B cell (primary cell): ENCODE data around the gene NAT14. TPM values are rescaled to one million over a fixed set of nuclear protein-coding genes. Genes with fewer than 3 reads are reported as not detected.

Source experiments
- ATAC-seq: fragments of 200-7000 bp; cut with Tn5 transposase; one replicate; pipeline ENCODE4 v1.10.0; 2021; ENCODE audit warnings: low read depth, mild to moderate bottlenecking, moderate number of reproducible peaks, moderate library complexity
- CTCF ChIA-PET: fragments of 350-600 bp; sonication (Branson Sonifier 250); formaldehyde crosslinking; loops from one replicate; lab custom pipeline; 2021; ENCODE audit warnings: antibody characterized with exemption, inconsistent platforms; lab: Charles Lee
- POLR2A ChIA-PET: fragments of 350-600 bp; sonication (Branson Sonifier 250); formaldehyde crosslinking; loops from one replicate; lab custom pipeline; 2021; ENCODE audit warnings: antibody characterized with exemption; lab: Charles Lee
- DNase-seq: peaks from one replicate; pipeline ENCODE4 v3.0.0; 2013
- H2AFZ ChIP-seq: 2 replicates; pipeline ENCODE4 v1.6.1; 2012; ENCODE audit warnings: mild to moderate bottlenecking, low read depth, low read length; ENCODE audit not compliant: insufficient read depth, poor library complexity, severe bottlenecking
- H3K27ac ChIP-seq, 2 donors: 1 replicate in 1 of 2; 2 replicates in 1 of 2; pipeline ENCODE4 v1.5.1; 2012 to 2013; ENCODE audit warnings: low read length in 2 of 2, mild to moderate bottlenecking in 2 of 2, moderate library complexity in 1 of 2
- H3K27me3 ChIP-seq, 4 experiments: fragments of 200-600 bp in 1 of 4; sonication (generic) in 1 of 4; replicated peaks in 1 of 4; 1 replicate in 2 of 4; 2 replicates in 2 of 4; pipeline versions ENCODE4 v1.6.1 to v1.7.0; 2013 to 2016; ENCODE audit warnings: low read length in 3 of 4, mild to moderate bottlenecking in 2 of 4, mixed read lengths in 1 of 4, moderate library complexity in 1 of 4; ENCODE audit not compliant: insufficient read depth in 4 of 4, control insufficient read depth in 3 of 4; ENCODE audit errors: control extremely low read depth in 1 of 4
- H3K36me3 ChIP-seq, 2 experiments: replicated peaks in 1 of 2; 1 replicate in 1 of 2; 2 replicates in 1 of 2; pipeline versions ENCODE4 v1.6.1 to v1.7.1; 2013; ENCODE audit warnings: low read length in 1 of 2; ENCODE audit not compliant: insufficient read depth in 2 of 2, control insufficient read depth in 1 of 2; ENCODE audit errors: control extremely low read depth in 1 of 2, extremely low read depth in 1 of 2
- H3K4me1 ChIP-seq, 2 donors: fragments of 200-600 bp in 1 of 2; sonication (generic) in 1 of 2; 1 replicate in 1 of 2; 2 replicates in 1 of 2; pipeline versions ENCODE4 v1.5.1 to v1.6.1; 2013 to 2017; ENCODE audit warnings: low read length in 2 of 2; ENCODE audit not compliant: control insufficient read depth in 2 of 2, insufficient read depth in 2 of 2
- H3K4me2 ChIP-seq: replicated peaks from 2 replicates; pipeline ENCODE3; 2012; ENCODE audit warnings: mild to moderate bottlenecking, low read depth, low read length; ENCODE audit not compliant: poor library complexity, severe bottlenecking
- H3K4me3 ChIP-seq, 5 experiments: fragments of 200-600 bp in 1 of 5; sonication (generic) in 1 of 5; 1 replicate in 3 of 5; 2 replicates in 2 of 5; pipeline versions ENCODE4 v1.5.1 to v1.7.0; 2011 to 2016; ENCODE audit warnings: low read length in 4 of 5, mild to moderate bottlenecking in 4 of 5, low read depth in 2 of 5, control low read depth in 1 of 5, moderate library complexity in 1 of 5; ENCODE audit not compliant: insufficient read depth in 1 of 5; ENCODE audit errors: control extremely low read depth in 1 of 5, extremely low read depth in 1 of 5
- H3K79me2 ChIP-seq: fragments of 200-600 bp; sonication (generic); one replicate; pipeline ENCODE4 v1.6.0; 2016; ENCODE audit warnings: low read length; ENCODE audit not compliant: control insufficient read depth, insufficient read depth
- H3K9ac ChIP-seq: fragments of 200-600 bp; sonication (generic); 2 replicates; pipeline ENCODE4 v1.6.1; 2017; ENCODE audit warnings: mild to moderate bottlenecking, low read length, moderate library complexity
- H3K9me3 ChIP-seq, 3 donors: one replicate each; pipeline versions ENCODE4 v1.6.1 to v1.7.1; 2013; ENCODE audit warnings: low read length in 2 of 3; ENCODE audit not compliant: control insufficient read depth in 2 of 3, insufficient read depth in 1 of 3; ENCODE audit errors: control extremely low read depth in 1 of 3
- H4K20me1 ChIP-seq: 2 replicates; pipeline ENCODE4 v1.6.0; 2012; ENCODE audit warnings: mild to moderate bottlenecking, low read length; ENCODE audit not compliant: insufficient read depth, control insufficient read depth, poor library complexity, severe bottlenecking
- H3K27ac Mint-ChIP-seq: one replicate; pipeline ENCODE4 v1.8.0; 2021; ENCODE audit warnings: mixed read lengths
- H3K27me3 Mint-ChIP-seq: one replicate; pipeline ENCODE4 v1.8.0; 2021; ENCODE audit warnings: mixed read lengths
- H3K4me1 Mint-ChIP-seq: one replicate; pipeline ENCODE4 v1.8.0; 2021; ENCODE audit warnings: mixed read lengths
- H3K4me3 Mint-ChIP-seq: one replicate; pipeline ENCODE4 v1.8.0; 2021; ENCODE audit warnings: mixed read lengths
- H3K9me3 Mint-ChIP-seq: one replicate; pipeline ENCODE4 v1.8.0; 2022; ENCODE audit warnings: mixed read lengths; ENCODE audit not compliant: insufficient read depth
- CTCF ChIP-seq: fragments of 200-600 bp; IDR thresholded peaks from one replicate; pipeline ENCODE4 v1.8.0; 2022; ENCODE audit warnings: antibody characterized with exemption, mild to moderate bottlenecking
- EZH2 ChIP-seq: IDR thresholded peaks from 2 replicates; pipeline ENCODE4 v1.6.1; 2012; ENCODE audit warnings: borderline replicate concordance, low read depth, mild to moderate bottlenecking, moderate library complexity, low read length; ENCODE audit not compliant: insufficient read depth, poor library complexity, severe bottlenecking
- WGBS: methylation state at CpG from one replicate; pipeline ENCODE4 v1.1.5; 2013; ENCODE audit warnings: missing lambda C conversion rate; ENCODE audit not compliant: insufficient coverage; 5-methylcytosine and 5-hydroxymethylcytosine counted together
- intact Hi-C: fragments of 100-400 bp; cut with micrococcal nuclease; formaldehyde crosslinking; loops from one replicate; pipeline ENCODE4 v1.10.0; 2022
- polyA plus RNA-seq: library from polyadenylated mRNA; depleted of rRNA; stranded (reverse); fragments of >200 nt; gene quantifications from 2 replicates; pipeline ENCODE4 v1.2.3, GENCODE V29; 2012
- total RNA-seq, 2 donors: library from RNA; stranded (reverse); fragments of 120-200 nt in 1 of 2; gene quantifications; 1 replicate in 1 of 2; 2 replicates in 1 of 2; pipeline versions ENCODE4 v1.2.3 to v1.2.4, GENCODE V29; 2013 to 2022

Gene NAT14
- total and polyA plus RNA-seq, 2 donors (not counting 1 experiment from before 2014, with no cell fraction given) = 10.7 to 15.1 TPM

GRCh38 chr19:55508120-55508519 is 23.1 kb downstream of the NAT14 start:
- ChIA-PET CTCF (interaction anchor here (0.8 to 1.8 kb wide), 4 partner anchors 9 to 367 kb away, joined by 3 to 9 read pairs (median 4); no protein-coding TSS in a partner anchor), POLR2A (no interaction called here)
- no peak overlapping the region for H2AFZ ChIP-seq
- DNase-seq = no peak
- TF ChIP-seq EZH2 = no peak
- TF ChIP-seq CTCF = no peak
- H3K36me3 ChIP-seq = no peaks in the 10 kb centered on the region
- H3K9me3 Mint-ChIP-seq = no peaks in the 10 kb centered on the region
- no peak overlapping the region for H3K27ac Mint-ChIP-seq
- intact Hi-C loops = no loop called here
- H3K79me2 ChIP-seq = peaks cover 5% of the 10 kb centered on the region
- no peaks in the 10 kb centered on the region for H4K20me1 ChIP-seq
- 81% methylated on average over 7 of the region's 10 CpGs for WGBS
- no peak overlapping the region for H3K4me2 ChIP-seq
- no peak overlapping the region for H3K4me3 Mint-ChIP-seq
- H3K9ac ChIP-seq = no peak overlapping the region
- H3K27ac ChIP-seq = no peak overlapping the region
- H3K27me3 ChIP-seq = peaks cover 0 to 5% (median 0%) of the 10 kb centered on the region in 4 experiments
- H3K4me1 ChIP-seq = peaks cover 4 to 14% of the 10 kb centered on the region in 2 donors
- ATAC-seq = no peak
- H3K4me3 ChIP-seq = no peak overlapping the region
- H3K4me1 Mint-ChIP-seq = peaks cover 11% of the 10 kb centered on the region
- H3K9me3 ChIP-seq = no peaks in the 10 kb centered on the region
- H3K27me3 Mint-ChIP-seq = peaks cover 10% of the 10 kb centered on the region

- CTCF ChIA-PET = interaction anchor here (0.6 to 7.4 kb wide), 12 partner anchors 9 to 1415 kb away, joined by 3 to 132 read pairs (median 4); partner anchors contain the start of genes FIZ1, ZNF784 and ZNF865
- Mint-ChIP-seq H3K4me3 (peak overlapping the region; percentile 88), H3K27ac (peak overlapping the region; percentile 84), H3K9me3 (no peaks in the 10 kb centered on the region), H3K27me3 (peaks cover 8% of the 10 kb centered on the region), H3K4me1 (peaks cover 9% of the 10 kb centered on the region)
- Histone ChIP-seq H3K9me3 (peaks cover 0 to 4% (median 0%) of the 10 kb centered on the region in 3 donors), H4K20me1 (no peaks in the 10 kb centered on the region), H3K36me3 (no peaks in the 10 kb centered on the region), H3K27ac (peak overlapping the region; percentile 91 to 93), H2AFZ (peak overlapping the region; percentile 63), H3K4me3 (peak overlapping the region in 4 of 5 experiments; percentile 53 to 60 (median 58)), H3K79me2 (no peaks in the 10 kb centered on the region), H3K27me3 (peaks cover 0 to 8% (median 0%) of the 10 kb centered on the region in 4 experiments), H3K4me2 (peak overlapping the region; percentile 86), H3K4me1 (peaks cover 4 to 11% of the 10 kb centered on the region in 2 donors), H3K9ac (peak overlapping the region; percentile 69)
- 9% methylated on average over 61 of the region's 61 CpGs for WGBS
- ATAC-seq (peak; percentile 100), DNase-seq (peak; percentile 94)
- no peak for TF ChIP-seq EZH2
- peak; percentile 81 for TF ChIP-seq CTCF
- POLR2A ChIA-PET = interaction anchor here (0.7 to 1.5 kb wide), 3 partner anchors 82 to 107 kb away, joined by 3 to 4 read pairs (median 3); partner anchors contain the start of genes FIZ1 and ZNF784
- intact Hi-C loops = loop anchor here (1.0 kb wide), 3 partner anchors 13 to 114 kb away; partner anchors contain the start of gene ZNF784
Observed at GRCh38 chr19:55516878-55517620, 32.1 kb downstream of the NAT14 start.
